Stimulated activated CD4-positive, alpha-beta T cell treated with anti-CD3 and anti-CD28 coated beads, TNF-alpha, amount 100 ng/mL, for 1 hour (primary cell): ENCODE results near the gene OR52E4.

Experiments used
- DNase-seq, 3 donors: peaks; one replicate each; pipeline ENCODE4 v3.0.0-alpha.2; 2020; ENCODE audit warnings: low read depth in 3 of 3, low spot score in 1 of 3

The OR52E4 gene

DNA sequence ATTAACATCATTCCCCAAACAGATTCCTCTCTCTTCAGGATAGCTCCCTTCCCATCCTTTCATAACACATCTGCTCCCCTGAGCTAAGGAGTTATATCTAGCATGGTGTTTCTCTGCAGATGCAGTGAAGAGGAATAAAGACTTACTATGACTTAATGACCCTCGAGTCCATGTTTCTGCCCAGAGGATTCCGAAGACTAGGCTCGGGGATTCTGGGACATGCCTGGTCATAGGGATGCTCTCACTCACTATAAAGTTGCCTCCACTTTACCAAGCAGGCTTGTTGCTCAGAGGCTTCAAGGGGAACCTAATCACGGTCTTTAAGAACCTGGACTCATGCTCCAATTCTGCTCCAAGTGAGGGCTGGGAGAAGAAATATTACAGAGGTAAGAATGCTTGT is at the start of gene OR52E4:
Gene OR52E4, plus strand, starts transcription at position 301 of the 400 bp plus-strand sequence. CDS start 3,664 bp downstream, outside the sequence.
- no peak for DNase-seq

DNA sequence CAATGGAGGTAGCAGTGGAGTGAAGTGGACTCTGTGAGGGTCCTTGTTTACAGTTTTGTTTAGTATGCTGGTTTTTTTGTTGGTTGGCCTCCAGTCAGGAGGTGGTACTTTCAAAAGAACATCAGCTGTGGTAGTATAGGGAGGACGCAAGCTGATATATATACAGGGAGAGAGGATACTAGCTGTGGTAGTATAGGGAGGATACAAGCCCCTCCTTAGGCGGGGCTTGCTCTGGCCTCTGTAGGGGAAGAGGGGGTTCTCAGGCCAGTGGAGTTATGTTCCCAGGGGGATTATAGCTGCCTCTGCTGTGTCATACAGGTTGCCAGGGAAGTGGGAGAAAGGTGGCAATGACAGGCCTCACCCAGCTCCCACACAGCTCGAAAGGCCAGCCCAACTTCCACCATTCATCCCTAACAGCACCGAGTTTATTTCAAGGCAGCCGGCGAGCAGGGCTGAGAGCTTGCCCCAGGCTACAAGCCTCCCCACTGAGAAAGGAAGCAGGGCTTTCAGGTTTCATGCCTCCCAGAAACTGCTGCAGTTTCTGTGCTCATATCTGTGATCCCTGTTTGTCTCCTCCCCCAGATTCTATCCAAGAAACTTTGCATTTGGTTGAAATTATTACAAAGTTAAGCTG is 49.1 kb upstream of the OR52E4 start:
- no peak for DNase-seq

DNA sequence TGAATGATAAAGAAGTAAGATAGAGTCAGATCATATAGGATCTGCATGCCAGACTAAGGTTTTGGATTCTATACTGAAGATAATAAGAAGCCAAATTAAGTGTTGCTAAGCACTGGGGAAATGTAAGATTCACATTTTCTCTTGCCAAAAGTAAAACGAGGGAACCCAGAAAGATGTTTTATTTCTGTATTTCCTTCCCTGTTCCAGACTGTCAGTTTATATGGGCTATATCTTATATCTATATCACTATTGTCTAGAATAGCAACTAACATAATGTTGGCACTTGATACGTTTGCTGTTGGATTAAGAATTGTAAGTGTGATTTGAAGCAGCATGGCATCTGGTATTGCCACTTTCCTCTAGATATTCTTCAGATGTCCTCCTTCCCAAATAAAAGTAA is 47.0 kb upstream of the OR52E4 start:
- no peak for DNase-seq

DNA sequence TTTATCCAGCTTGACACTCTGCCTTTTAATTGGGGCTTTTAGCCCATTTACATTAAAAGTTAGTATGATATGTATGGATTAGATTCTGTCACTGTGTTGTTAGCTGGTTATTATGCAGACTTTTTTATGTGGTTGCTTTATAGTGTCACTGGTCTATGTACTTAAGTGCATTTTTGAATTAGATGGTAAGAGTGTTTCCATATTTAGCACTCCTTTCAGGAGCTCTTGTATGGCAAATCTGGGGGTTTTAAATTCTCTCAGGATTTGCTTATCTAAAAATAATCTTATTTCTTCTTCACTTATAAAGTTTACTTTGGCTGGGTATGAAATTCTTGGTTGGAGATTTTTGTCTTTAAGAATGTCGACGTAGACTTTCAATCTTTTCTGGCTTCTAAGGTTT is 42.7 kb upstream of the OR52E4 start:
- DNase-seq, result no peak

DNA sequence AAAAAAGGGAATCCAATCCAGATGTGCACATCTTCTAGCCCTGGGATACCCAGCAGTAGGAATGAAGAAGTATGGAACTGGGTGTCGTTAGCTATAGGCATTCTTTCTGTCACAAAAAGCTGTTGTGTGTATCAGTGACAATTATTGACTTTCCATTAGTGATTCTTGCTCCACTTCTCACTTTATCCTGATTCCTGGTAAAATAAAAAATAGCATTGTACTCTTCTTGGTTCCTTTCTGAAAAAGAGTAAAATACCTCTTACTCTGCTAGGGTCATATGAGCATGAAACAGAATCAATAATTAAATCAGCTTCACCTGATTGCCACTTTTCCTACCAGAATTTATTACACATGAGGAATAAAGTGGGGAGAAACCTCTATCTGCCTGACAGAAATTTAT is 38.6 kb upstream of the OR52E4 start, which contains the start of gene OR52E6:
Gene OR52E6, minus strand, starts transcription at position 101 of the 400 bp plus-strand sequence. Its CDS starts 0 bp downstream, at position 101.
- DNase-seq, result no peak

DNA sequence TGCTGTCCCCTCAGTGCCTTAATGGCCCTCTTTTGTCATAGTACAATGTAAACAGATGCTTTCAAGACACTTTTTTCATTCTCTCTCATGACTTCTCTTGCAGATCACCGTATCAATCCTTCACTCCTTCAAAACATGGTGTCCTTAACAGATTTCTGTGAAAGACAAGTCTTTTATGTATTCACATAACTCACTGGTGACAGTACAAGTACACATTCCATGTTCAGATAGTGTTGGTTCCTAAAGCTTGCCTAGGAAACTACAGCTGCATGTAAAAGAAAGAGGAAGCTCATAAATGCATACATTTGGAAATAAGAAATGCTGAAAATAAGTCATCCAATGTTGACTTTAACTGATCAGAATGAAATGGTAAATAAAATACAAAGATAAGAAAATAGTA is 33.7 kb upstream of the OR52E4 start:
- DNase-seq, result no peak

DNA sequence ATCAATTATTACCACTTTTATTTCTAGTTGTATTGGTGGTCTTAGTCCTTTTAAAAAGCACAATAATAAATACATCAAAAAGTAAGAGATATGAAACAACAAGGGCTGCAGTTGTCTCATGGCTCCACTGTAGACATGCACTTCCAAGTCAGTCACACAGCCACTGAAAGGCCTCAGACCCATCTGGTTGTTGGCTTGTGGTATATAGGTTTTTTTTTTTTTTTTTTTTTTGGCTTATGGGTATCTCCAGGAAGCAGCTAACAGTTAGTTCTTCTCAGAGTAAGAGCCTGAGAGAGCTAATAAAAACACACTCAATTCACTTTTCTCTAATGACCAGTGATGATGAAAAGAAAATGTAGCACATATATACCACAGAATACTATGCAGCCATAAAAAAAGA is 32.7 kb upstream of the OR52E4 start:
- no peak for DNase-seq

DNA sequence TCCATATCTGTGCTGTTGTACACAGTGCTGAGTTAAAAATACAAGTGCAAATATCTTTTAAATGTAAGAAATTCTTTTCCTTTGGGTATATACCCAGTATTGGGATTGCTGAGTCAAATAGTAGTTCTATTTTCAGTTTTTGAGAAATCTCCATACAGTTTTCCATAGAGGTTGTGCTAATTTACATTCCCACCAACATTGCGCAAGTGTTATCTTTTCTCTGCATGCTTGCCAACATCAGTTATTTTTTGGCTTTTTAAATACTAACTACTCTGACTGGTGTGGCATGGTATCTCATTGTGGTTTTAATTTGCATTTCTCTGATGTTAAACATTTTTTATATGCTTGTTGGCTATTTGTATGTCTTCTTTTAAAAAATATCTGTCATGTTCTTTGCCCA is 29.4 kb upstream of the OR52E4 start:
- no peak for DNase-seq

DNA sequence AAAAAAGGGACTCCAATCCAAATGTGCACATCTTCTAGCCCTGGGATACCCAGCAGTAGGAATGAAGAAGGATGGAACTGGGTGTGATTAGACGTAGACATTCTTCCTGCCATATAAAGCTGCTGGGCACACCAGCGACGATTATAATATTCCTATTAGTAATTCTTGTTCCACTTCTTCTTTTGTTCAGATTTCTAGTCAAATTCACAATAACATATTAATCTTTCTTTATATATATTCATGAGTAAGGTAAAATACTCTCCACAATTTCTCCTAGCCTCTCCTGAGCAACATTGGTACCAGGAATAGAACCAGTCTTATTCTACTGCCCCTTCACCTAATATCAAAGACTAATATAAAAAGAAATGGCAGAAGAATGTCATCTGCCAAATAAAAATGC is 22.8 kb upstream of the OR52E4 start, which contains the start of gene OR52E8:
Gene OR52E8, minus strand, starts transcription at position 101 of the 400 bp plus-strand sequence. Its CDS starts 0 bp downstream, at position 101.
- DNase-seq, result no peak

DNA sequence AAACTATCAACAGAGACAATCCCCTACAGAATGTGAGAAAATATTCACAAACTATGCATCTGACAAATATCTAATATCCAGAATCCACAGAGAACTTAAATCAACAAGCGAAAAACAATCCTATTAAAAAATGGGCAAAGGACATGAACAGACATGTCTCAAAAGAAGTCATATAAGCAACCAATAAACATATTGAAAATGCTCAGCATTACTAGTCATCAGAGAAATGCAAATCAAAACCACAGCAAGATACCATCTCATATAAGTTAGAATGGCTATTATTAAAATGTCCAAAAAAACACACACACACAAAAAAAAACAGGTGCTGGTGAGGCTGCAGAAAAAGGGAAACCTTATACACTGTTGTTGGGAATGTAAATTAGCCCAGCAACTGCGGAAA is 14.6 kb upstream of the OR52E4 start:
- DNase-seq, result no peak

DNA sequence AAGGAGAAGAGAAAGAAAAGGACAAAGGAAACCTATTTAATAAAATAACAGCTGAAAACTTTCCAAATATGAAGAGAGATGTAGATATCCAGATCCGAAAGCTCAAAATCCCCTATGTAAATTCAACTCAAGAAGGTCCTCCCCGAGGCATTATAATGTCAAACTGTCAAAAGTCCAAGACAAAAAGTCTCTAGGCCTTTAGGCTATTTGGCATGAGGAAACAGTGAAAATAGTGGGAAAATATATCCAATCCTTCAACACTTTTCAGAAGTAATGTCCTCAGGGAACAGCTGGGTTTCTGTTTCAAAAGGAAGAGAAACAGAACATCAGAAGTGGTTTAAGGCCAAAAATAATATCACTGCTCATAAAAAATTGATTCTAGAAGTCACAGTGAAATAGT is 1.9 kb upstream of the OR52E4 start:
- DNase-seq, result no peak

DNA sequence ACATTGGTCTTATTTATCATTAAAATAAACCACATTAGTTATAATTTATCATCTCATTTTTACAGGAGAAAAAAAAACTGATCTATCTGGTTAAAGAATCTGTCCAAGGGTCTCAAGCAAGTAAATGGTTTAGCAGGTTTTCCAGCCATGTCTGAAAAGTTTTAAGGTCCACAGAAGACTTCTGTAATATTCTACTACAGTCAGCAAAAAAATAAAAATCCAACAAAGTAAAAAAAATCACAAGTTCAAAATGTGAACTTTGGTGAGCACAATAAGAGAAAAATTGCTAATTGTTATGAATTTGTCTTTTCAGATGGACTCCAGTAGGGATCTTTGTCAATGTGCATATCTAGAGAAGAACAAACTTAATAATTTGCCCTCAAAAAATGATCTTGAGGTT is 1.3 kb downstream of the OR52E4 start:
- DNase-seq, result no peak

DNA sequence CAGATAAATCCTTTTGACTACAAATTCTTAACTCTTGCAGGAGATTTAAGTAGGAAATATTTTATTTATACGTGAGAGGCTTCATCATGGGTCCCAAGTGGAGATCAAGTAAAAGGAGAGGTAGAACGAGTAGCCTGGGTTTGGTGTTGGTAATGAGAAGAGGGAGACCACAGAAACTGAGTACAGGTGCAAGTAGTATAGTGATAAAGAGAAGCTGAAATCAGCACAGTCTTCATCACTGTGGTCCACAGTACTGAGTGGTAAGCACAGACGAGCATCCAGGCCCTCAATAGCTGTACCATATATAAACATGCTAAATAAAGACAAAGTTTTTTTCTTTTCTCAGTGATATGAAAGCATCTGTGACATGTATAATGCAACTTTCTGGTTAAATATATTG is 6.7 kb downstream of the OR52E4 start:
- DNase-seq, result no peak

DNA sequence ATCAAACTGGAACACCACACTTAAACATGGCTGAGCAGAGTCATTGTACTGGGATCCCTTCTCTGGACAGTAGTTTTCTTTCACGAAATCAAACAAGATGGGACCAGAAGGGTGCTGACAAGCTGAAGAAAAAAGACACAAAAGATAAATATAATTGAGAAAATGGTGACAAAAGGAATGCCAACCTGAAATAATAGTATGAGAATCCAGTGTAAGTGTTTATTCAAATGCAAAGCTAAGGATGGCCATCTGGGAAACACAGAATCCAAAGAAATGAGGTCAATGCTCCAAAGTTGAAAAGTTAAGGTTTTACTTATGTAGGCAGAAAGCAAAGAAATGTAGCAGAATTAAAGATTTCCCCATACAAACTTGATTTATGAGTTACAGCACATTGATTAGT is 7.2 kb downstream of the OR52E4 start:
- DNase-seq, result no peak

DNA sequence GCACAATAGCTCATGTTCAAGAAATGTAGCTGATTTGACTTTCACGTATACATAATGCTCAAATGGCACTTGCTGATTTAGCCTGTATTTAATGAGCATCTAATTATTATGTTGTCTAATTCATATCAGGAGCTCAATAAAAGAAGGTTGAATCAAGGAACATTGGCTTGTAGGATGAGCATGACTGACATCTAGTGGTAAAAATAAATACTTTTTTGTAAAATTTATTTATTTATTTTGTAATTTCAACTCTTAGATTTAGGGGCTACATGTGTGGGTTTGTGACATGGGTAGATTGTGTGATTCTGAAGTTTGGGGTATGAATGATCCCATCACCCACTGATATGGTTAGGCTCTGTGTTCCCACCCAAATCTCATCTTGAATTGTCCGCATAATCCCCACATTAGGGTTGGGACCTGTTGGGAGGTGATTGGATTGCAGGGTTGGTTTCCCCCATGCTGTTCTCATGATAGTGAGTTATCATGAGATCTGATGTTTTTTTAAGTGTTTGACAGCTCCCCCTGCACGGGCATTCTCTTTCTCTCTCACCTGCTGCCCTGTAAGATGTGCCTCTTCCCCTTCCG is 10.9 kb downstream of the OR52E4 start:
- DNase-seq, result no peak

DNA sequence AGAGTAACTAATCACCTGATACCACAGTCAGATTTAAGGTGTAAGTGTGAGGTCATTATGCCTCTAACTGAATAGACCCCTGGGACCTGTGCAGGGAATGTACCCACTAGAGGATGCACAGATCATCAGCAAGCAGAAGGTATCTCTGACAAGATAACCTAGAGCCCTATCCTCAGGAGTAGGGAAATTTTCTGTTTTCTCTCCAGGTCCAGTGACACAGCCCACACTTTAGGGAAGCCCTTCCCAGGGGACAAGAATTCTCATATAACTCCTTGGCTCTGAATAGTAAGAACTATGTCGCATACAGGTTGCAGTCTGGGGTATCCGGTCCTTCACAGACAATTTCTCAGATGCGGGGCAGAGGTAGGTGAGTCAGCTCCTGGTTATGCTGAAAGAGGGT is 12.5 kb downstream of the OR52E4 start, which contains the start of gene OR52E5:
Gene OR52E5, plus strand, starts transcription at position 301 of the 400 bp plus-strand sequence. CDS start 7,569 bp downstream, outside the sequence.
- DNase-seq, result no peak

DNA sequence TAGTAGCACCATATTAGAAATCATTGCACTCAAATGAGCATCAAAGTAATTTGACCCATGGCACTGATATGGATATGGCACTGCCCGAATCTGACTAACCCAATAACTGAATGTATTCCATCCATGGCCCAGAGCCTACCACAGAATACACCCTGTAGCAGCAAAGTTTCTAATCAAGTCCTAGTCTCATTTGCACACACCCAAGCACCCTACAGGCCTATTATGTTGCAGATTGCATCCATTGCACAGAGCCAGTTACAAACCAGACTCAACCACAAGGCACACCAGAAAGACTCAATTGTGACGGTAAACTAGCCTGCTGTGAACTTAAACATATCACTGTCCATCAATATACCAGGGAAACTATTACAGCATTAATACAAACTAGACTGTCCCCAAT is 19.1 kb downstream of the OR52E4 start:
- no peak for DNase-seq

DNA sequence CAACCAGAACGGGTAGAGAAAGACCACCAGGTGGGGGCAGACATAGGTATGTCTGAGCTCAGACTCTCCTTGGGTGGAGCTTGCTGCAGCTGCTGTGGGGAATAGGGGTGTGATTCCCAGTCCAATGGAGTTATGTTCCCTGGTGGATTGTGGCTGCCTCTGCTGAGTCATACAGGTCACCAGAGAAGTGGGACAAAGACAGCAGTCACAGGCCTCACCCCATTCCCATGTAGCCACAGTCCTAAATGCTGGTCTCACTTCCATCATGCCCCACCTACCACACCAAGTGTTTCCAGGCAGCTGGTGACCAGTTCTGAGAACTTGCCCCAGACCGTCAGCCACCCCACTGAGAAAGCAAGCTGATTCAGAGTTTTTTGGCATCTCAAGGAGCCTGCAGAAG is 30.1 kb downstream of the OR52E4 start:
- no peak for DNase-seq

DNA sequence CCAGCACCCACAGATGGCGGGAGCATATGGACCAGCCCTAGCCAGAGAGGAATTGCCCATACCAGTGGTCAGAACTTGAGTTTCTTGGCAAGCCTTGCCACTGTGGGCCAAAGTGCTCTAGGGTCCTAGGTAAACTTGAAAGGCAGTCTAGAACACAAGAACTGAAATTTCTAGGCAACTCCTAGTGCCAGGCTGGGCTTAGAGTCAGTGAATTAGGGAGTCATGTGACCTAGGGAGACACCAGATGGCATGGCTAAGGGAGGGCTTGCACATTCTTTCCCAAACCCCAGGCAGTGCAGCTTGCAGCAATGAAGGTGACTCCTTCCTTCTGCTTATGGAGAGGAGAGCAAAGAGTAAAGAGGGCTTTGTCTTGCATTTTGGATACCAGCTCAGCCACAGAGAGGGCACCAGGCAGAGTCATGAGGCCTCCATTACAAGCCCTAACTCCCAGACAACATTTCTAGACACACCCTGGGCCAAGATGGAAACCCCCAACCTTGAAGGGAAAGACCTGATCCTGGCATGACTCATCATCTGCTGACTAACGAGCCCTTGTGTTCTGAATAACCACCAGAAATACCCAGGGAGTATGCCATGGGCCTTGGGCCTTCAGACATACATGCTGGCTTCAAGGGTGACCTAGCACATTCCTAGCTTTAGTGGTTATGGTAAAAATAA is 42.5 kb downstream of the OR52E4 start:
- DNase-seq, result no peak

DNA sequence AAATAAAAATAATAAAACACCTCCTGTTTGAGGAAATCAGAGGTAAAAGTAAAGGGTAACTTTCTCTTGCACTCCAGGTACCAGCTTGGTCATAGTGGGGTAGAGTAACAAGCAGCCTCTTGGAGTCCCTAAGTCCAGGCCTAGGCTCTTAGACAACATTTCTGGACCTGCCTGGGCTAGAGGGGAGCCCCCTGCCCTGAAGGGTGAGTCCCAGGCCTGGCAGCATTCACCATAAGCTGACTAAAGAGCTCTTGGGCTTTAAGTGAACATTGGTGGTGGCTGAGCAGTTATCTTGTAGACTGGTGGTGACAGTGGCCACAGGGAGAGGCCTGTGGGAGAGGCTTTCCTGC is 43.0 kb downstream of the OR52E4 start:
- no peak for DNase-seq

DNA sequence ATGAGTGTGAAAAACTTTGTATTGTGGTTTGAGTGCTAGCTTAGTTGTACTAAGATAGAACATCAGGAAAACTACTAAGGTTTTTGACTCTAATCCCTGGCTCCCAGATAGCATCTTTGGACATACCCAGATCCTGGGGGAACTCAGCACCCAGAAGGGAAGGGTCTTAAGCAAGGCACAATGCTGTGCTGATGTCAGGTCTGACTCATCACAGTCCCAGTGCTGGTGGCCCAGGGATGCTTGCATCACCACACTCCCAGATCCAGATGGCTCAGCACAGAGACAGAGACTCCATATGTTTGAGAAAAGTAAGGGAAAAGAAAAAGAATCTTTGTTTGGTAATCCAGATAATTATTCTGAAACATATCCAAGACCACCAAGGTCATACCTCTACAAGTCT is 43.4 kb downstream of the OR52E4 start:
- DNase-seq, result no peak

DNA sequence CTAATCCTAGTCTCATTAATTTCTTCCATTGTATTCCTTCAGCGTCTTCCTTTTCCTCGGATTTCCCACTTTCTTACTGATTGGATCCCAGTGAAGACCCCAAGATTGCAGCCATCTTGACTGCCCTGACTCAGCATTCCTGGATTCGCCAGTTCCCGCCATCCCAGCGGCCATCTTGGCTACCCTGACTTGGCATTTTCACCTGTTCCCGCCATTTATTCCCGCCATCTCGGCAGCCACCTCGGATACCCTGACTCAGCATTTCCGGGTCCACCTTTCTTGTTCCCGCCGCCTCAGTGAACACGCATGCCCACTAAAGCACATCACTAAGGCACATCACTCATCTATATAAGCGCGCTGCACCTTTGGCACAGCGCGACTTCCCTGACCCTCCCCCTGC is 47.8 kb downstream of the OR52E4 start:
- no peak for DNase-seq
